DOHH2 (cell line): Measurements from ENCODE around the gene SNCAIP.

Experiments
- H3F3A ChIP-seq: fragments of 200-600 bp; sonication (generic), shearing (Covaris generic); 2 replicates; pipeline ENCODE4 v1.6.0; 2016; ENCODE audit warnings: antibody characterized with exemption, mild to moderate bottlenecking; ENCODE audit not compliant: control insufficient read depth, insufficient read depth
- H3K27ac ChIP-seq: fragments of 200-600 bp; sonication (generic); 2 replicates; pipeline ENCODE4 v1.5.1; 2014; ENCODE audit warnings: low read depth, mild to moderate bottlenecking, low read length, moderate library complexity
- H3K27me3 ChIP-seq: fragments of 200-600 bp; sonication (generic); 2 replicates; pipeline ENCODE4 v1.6.1; 2014; ENCODE audit warnings: mild to moderate bottlenecking, low read length, mixed read lengths; ENCODE audit not compliant: control insufficient read depth
- H3K36me3 ChIP-seq: fragments of 200-600 bp; sonication (generic); 2 replicates; pipeline ENCODE4 v1.6.1; 2014; ENCODE audit warnings: mild to moderate bottlenecking, low read length, moderate library complexity, mixed read lengths; ENCODE audit not compliant: control insufficient read depth
- H3K4me1 ChIP-seq: fragments of 200-600 bp; sonication (generic); 2 replicates; pipeline ENCODE4 v1.6.1; 2014; ENCODE audit warnings: mild to moderate bottlenecking, low read length, mixed read lengths; ENCODE audit not compliant: control insufficient read depth
- H3K4me2 ChIP-seq: fragments of 200-600 bp; sonication (generic); 2 replicates; pipeline ENCODE4 v1.6.0; 2014; ENCODE audit warnings: mild to moderate bottlenecking, low read length, moderate library complexity
- H3K4me3 ChIP-seq: fragments of 200-600 bp; sonication (generic); 2 replicates; pipeline ENCODE4 v1.5.1; 2014; ENCODE audit warnings: mild to moderate bottlenecking, low read length, mixed read lengths
- H3K79me2 ChIP-seq: fragments of 200-600 bp; sonication (generic); 2 replicates; pipeline ENCODE4 v1.6.1; 2014; ENCODE audit warnings: mild to moderate bottlenecking, low read length, mixed read lengths; ENCODE audit not compliant: control insufficient read depth
- H3K9me2 ChIP-seq: fragments of 200-600 bp; sonication (generic); replicated peaks from 2 replicates; pipeline ENCODE4 v1.6.1; 2014; ENCODE audit warnings: mild to moderate bottlenecking, low read length, mixed read lengths; ENCODE audit not compliant: control insufficient read depth
- H3K9me3 ChIP-seq: fragments of 200-600 bp; sonication (generic); 2 replicates; pipeline ENCODE4 v1.6.1; 2014; ENCODE audit warnings: antibody characterized with exemption, low read length, mixed read lengths; ENCODE audit not compliant: control insufficient read depth, insufficient read depth
- H4K20me1 ChIP-seq: fragments of 200-600 bp; sonication (generic); 2 replicates; pipeline ENCODE4 v1.6.0; 2014; ENCODE audit warnings: low read depth, mild to moderate bottlenecking, antibody characterized with exemption, low read length, moderate library complexity; ENCODE audit not compliant: control insufficient read depth, insufficient read depth
- CTCF ChIP-seq: fragments of 200-600 bp; sonication (generic); IDR thresholded peaks from one replicate; pipeline ENCODE4 v1.5.1; 2014; ENCODE audit warnings: antibody characterized with exemption, mild to moderate bottlenecking, low read depth, low read length; ENCODE audit not compliant: poor library complexity, severe bottlenecking
- EZH2phosphoT487 ChIP-seq: fragments of 200-600 bp; sonication (generic); IDR thresholded peaks from 2 replicates; pipeline ENCODE4 v1.6.1; 2017; ENCODE audit warnings: borderline replicate concordance, mild to moderate bottlenecking, antibody characterized with exemption, low read length, moderate library complexity, mixed read lengths

The SNCAIP gene

GRCh38 chr5:122507581-122507980 is 195.5 kb downstream of the SNCAIP start:
- no peak for TF ChIP-seq CTCF
- no peak for TF ChIP-seq EZH2phosphoT487
- no peaks in the 10 kb centered on the region for H3K9me3 ChIP-seq
- H3K79me2 ChIP-seq: no peaks in the 10 kb centered on the region
- no peaks in the 10 kb centered on the region for H3K36me3 ChIP-seq
- no peak overlapping the region for H3K27ac ChIP-seq
- H3K4me3 ChIP-seq: no peak overlapping the region
- no peaks in the 10 kb centered on the region for H3F3A ChIP-seq
- no peak overlapping the region for H3K4me2 ChIP-seq
- H3K9me2 ChIP-seq: no peaks in the 10 kb centered on the region
- no peaks in the 10 kb centered on the region for H3K4me1 ChIP-seq
- H3K27me3 ChIP-seq: 0 out of 2 replicates have a peak, but pooled peaks cover 3% of the 10 kb centered on the region
- H4K20me1 ChIP-seq: no peaks in the 10 kb centered on the region

GRCh38 chr5:122508623-122509022 is 196.6 kb downstream of the SNCAIP start:
- Histone ChIP-seq H3F3A (no peaks in the 10 kb centered on the region), H3K4me2 (no peak overlapping the region), H3K4me1 (no peaks in the 10 kb centered on the region), H3K27me3 (no peaks in the 10 kb centered on the region), H3K36me3 (no peaks in the 10 kb centered on the region), H3K9me2 (no peaks in the 10 kb centered on the region), H3K4me3 (no peak overlapping the region), H3K9me3 (no peaks in the 10 kb centered on the region), H3K27ac (no peak overlapping the region), H3K79me2 (no peaks in the 10 kb centered on the region), H4K20me1 (no peaks in the 10 kb centered on the region)
- no peak for TF ChIP-seq EZH2phosphoT487
- TF ChIP-seq CTCF: no peak
